ENCODE results near the gene RAE1.

DNA sequence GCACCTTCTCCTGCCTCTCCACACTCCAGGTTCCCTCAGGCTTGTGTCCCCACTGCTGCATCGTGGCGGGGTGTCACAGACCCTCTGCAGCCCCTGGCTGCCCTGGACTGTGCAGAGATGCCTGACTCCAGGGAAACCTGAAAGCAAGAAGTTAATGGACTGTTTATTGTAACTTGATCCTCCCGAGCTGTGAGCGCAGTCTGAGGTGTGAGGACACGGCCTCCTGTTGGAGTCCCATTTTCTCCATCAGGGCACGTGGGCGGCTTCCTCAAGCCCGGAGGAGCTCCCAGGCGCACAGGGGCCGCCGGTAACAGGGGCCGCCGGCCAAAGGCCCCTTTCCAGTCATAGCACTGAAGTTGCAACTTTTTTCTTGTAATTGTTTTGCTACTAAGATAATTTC lies 57.1 kb downstream of the RAE1 start:
- TF ChIP-seq, protein P1, sequence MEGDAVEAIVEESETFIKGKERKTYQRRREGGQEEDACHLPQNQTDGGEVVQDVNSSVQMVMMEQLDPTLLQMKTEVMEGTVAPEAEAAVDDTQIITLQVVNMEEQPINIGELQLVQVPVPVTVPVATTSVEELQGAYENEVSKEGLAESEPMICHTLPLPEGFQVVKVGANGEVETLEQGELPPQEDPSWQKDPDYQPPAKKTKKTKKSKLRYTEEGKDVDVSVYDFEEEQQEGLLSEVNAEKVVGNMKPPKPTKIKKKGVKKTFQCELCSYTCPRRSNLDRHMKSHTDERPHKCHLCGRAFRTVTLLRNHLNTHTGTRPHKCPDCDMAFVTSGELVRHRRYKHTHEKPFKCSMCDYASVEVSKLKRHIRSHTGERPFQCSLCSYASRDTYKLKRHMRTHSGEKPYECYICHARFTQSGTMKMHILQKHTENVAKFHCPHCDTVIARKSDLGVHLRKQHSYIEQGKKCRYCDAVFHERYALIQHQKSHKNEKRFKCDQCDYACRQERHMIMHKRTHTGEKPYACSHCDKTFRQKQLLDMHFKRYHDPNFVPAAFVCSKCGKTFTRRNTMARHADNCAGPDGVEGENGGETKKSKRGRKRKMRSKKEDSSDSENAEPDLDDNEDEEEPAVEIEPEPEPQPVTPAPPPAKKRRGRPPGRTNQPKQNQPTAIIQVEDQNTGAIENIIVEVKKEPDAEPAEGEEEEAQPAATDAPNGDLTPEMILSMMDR (IDR thresholded peaks at IDR 0.05), result no peak
- no peak for TF ChIP-seq POLR2A (IDR thresholded peaks at IDR 0.05)
